IMR-90 (cell line): ENCODE data around the gene DNASE2.

Experiments
- BHLHE40 ChIP-seq: fragments of 150-350 bp; IDR thresholded peaks from 2 replicates; pipeline ENCODE4 v1.6.1; 2016; ENCODE audit warnings: mild to moderate bottlenecking, low read depth, low read length
- CEBPB ChIP-seq: IDR thresholded peaks from 2 replicates; pipeline ENCODE4 v1.6.1; 2012; ENCODE audit warnings: low read depth, low read length, improper control_type of control experiment
- CHD1 ChIP-seq: IDR thresholded peaks from 2 replicates; pipeline ENCODE4 v1.6.1; 2012; ENCODE audit warnings: low read depth, low read length, improper control_type of control experiment
- MAZ ChIP-seq: IDR thresholded peaks from 2 replicates; pipeline ENCODE4 v1.6.1; 2012; ENCODE audit warnings: low read depth, mild to moderate bottlenecking, low read length, improper control_type of control experiment, moderate library complexity, borderline replicate concordance
- MXI1 ChIP-seq: IDR thresholded peaks from 2 replicates; pipeline ENCODE4 v1.6.1; 2012; ENCODE audit warnings: low read depth, mild to moderate bottlenecking, low read length, moderate library complexity, borderline replicate concordance
- POLR2A ChIP-seq: IDR thresholded peaks from 2 replicates; pipeline ENCODE4 v1.6.1; 2012; ENCODE audit warnings: mild to moderate bottlenecking, low read depth, low read length
- RAD21 ChIP-seq: IDR thresholded peaks from 2 replicates; pipeline ENCODE4 v1.6.1; 2012; ENCODE audit warnings: low read length, improper control_type of control experiment
- RFX5 ChIP-seq: IDR thresholded peaks from 2 replicates; pipeline ENCODE4 v1.8.0; 2012; ENCODE audit warnings: low read depth, mild to moderate bottlenecking, low read length, moderate library complexity
- TF ChIP-seq, protein P1 (sequence below): conservative IDR thresholded peaks from 2 replicates; pipeline ENCODE4 v1.5.1; 2012; ENCODE audit warnings: mild to moderate bottlenecking, low read depth, low read length, improper control_type of control experiment
- TF ChIP-seq, protein P2 (sequence below): fragments of 150-350 bp; IDR thresholded peaks from 2 replicates; pipeline ENCODE4 v1.6.1; 2017; ENCODE audit warnings: mild to moderate bottlenecking, antibody characterized with exemption, low read length, low read depth

DNA sequence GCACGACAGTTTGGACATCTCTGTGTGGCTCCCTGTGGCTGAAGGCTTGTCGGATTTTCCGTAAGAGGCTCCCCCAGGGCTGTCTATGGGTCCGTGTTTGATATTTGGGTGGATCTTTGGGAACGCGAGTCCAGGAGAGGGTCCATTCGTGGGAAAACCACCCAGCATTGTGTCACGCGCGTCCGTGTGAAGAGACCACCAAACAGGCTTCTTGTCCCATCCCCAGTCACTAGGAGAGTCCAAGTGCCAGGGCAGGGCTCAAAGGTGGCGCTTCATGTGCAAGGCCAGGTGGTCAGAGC lies 3.3 kb upstream of the DNASE2 start:
- TF ChIP-seq, protein P1, sequence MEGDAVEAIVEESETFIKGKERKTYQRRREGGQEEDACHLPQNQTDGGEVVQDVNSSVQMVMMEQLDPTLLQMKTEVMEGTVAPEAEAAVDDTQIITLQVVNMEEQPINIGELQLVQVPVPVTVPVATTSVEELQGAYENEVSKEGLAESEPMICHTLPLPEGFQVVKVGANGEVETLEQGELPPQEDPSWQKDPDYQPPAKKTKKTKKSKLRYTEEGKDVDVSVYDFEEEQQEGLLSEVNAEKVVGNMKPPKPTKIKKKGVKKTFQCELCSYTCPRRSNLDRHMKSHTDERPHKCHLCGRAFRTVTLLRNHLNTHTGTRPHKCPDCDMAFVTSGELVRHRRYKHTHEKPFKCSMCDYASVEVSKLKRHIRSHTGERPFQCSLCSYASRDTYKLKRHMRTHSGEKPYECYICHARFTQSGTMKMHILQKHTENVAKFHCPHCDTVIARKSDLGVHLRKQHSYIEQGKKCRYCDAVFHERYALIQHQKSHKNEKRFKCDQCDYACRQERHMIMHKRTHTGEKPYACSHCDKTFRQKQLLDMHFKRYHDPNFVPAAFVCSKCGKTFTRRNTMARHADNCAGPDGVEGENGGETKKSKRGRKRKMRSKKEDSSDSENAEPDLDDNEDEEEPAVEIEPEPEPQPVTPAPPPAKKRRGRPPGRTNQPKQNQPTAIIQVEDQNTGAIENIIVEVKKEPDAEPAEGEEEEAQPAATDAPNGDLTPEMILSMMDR, result no peak
- TF ChIP-seq RAD21 (no peak), CEBPB (no peak), MXI1 (no peak), RFX5 (no peak), POLR2A (no peak), BHLHE40 (no peak), MAZ (no peak), CHD1 (no peak)
- TF ChIP-seq, protein P2, sequence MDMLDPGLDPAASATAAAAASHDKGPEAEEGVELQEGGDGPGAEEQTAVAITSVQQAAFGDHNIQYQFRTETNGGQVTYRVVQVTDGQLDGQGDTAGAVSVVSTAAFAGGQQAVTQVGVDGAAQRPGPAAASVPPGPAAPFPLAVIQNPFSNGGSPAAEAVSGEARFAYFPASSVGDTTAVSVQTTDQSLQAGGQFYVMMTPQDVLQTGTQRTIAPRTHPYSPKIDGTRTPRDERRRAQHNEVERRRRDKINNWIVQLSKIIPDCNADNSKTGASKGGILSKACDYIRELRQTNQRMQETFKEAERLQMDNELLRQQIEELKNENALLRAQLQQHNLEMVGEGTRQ, result no peak
